Measurements from ENCODE around the gene C2CD4C. TPM values are rescaled to one million over a fixed set of nuclear protein-coding genes. Genes with fewer than 3 reads are reported as not detected.
"Not testable (repeated sequence)": the region's sequence is repeated elsewhere in the genome, so short reads cannot be mapped to it uniquely, and the experiment has no call there.

The C2CD4C gene
- total RNA-seq, 2 donors from 2014 or later, result 0.76 to 0.88 TPM

DNA sequence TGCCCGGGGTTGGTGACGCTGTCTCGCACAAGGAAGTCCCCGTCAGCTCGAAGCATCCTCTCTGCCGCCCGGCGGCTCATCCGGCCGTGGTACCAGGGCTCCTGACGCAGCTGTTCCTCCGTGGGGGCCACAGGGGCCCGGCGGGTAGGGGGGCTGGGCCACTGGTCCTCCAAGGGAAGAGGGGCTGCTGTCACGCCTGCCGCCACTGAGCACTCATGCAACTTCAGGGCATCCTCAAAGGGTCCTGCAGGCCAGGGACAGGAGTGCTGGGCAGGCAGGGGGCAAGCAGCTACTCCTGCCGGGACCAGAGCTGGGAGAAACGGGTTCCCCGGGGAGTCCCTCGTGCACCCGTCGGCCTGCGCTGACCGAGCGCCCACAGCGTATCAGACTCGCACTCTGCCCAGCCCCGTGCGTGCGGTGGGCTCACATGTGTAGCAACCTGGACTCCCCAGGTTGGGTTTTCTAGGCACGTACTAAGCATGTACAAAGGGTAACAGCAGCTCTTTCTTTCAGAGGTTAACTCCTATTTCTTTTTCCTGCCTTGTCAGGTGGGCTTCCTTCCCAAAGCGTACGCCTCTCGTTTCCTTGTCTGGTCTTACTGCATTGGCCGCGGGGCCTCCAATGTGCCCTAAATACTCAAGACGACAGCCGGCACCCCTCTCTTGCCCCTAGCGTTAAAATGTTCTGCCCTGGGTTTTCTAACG is 13.4 kb upstream of the C2CD4C start:
- intact Hi-C loops (cut with DNase I), result no loop called here
- DNase-seq (peak; percentile 5), ATAC-seq (no peak)

DNA sequence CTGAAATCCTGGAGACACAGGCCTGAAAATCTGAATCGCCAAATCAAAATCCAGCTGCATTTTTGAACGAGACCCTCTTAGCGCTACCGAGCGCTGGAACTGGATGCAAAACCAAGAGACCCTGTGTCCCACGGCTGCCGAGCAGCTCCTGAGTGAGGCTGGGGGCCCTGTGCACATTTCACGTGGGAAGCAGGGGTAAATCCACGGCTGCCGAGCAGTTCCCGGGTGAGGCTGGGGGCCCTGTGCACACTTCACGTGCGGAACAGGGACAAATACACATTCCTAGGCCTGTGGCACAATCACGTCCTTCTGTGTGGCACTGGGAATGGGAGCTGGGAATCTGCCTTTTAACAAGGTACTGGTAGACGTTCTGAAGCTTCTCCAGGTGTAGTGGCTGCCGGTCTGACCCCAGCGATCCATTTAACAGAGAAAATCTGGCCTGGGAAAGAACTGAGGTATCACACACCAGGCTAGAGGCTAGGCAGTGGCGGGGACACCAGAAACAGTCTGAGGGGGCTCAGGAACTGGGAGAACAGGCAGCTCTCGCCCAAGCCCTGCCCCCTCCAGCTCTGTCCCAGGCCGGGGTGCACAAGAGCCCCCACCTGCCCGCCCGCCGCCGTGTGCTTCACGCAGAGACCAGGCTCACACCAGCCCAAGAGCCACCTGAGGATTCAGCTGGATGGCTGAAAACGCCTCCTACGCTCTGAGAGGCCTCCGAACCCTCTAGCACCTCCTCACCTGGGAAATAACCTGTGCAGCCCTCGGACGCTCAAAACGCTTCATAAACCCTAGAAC is 11.0 kb upstream of the C2CD4C start:
- intact Hi-C loops (cut with DNase I), result no loop called here
- peak; percentile 9 for DNase-seq
- ATAC-seq, result no peak

- ATAC-seq (peak; percentile 32 to 50), DNase-seq (peak; percentile 25)
- intact Hi-C loops (cut with DNase I), result no loop called here
Observed at GRCh38 chr19:418761-419671, 10.1 kb upstream of the C2CD4C start.

DNA sequence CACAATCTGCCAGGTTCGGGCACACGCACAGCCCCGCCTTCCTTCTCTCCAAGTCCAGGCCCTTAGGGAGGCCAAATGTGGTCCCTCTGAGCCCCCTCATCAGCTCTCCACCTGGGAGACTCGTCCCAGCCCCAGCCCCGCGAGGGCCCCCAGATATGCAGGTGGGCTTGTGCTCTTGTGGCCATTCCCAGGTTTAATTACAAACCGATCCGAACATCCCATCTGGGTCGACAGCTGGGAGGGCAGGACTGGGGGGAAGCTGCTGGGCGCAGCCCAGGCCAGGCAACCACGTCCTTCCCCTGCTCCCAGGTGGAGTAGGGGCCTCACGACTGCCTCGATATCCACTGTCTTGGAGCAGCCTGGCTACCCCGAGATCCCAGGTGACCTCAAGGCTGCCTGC is 7.5 kb upstream of the C2CD4C start:
- ATAC-seq, result no peak
- intact Hi-C loops (cut with DNase I), result no loop called here
- DNase-seq, result peak; percentile 7

- ATAC-seq (no peak), DNase-seq (no peak)
- intact Hi-C loops (cut with DNase I), result no loop called here
Observed at GRCh38 chr19:415292-415691, 6.3 kb upstream of the C2CD4C start.

GRCh38 chr19:413756-414420 is 4.9 kb upstream of the C2CD4C start:
- DNase-seq (peak; percentile 6), ATAC-seq (no peak)
- intact Hi-C loops (cut with DNase I), result no loop called here

DNA sequence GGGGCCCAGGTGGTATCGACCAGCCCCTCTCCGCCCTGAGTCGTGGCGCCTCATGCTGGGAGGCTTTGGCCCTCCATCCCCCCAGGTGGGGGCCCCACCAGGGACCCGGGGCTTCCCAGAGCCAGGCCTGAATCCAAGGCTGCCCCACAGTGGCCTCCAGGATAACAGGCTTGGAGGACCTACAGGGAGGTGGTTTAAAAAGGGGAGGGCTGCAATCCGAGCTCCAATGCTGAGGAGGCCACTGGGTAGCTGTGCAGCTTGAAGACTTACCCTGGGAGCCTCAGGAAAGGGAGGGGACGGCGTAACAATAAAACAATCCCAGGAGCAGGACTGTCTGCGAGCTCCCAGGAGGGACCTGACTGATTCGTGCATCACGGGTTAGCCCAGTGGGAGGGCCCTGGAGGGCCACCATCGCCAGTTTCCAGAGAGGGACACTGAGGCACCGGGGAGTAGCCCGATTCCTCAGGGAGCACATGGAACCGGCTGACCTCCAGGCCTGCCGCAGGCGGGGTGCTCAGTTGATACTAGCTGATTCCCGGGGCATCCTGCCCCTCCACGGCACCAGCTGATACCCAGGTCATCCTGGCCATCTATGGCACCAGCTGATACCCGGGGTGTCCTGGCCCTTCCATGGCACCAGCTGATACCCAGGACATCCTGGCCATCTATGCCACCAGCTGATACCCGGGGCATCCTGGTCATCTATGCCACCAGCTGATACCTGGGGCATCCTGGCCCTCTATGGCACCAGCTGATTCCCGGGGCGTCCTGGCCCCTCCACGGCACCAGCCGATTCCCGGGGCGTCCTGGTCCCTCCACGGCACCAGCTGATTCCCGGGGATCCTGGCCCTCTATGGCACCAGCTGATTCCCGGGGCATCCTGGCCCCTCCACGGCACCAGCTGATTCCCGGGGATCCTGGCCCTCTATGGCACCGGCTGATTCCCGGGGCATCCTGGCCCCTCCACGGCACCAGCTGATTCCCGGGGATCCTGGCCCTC is 3.7 kb upstream of the C2CD4C start:
- intact Hi-C loops (cut with DNase I), result no loop called here
- ATAC-seq, result no peak
- peak; percentile 18 for DNase-seq

- intact Hi-C loops (cut with DNase I), result no loop called here
- ATAC-seq (no peak), DNase-seq (no peak)
Observed at GRCh38 chr19:411723-412355, 2.9 kb upstream of the C2CD4C start.

GRCh38 chr19:411121-411722 is 2.3 kb upstream of the C2CD4C start:
- ATAC-seq; intact Hi-C loops (cut with DNase I); DNase-seq: not testable (repeated sequence)

DNA sequence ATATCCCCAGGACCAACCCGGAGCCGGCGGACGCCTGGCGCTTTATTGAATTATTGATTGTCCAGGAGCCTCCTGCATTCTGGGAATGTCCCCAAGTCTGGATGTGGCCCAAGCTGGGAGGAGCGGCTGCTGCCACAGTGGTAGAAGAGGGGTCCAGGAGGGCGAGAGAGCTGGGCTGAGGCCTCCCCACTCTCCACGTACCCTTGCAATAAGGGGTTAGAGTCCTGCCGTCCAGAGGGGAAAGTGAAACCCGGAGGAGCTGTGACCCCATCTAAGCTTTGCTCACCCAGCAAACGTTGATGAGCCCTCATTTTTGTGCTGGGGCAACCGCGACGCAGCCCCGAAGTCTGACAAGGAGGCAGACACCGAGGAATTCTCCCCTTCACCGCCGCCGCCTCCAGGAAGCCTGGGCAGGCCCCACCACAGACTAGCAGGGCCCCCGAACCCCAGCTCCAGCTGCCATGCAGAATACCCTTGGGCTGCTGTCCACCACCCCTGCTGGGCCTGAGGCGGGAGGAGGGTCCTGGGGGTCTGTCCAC is 1.4 kb upstream of the C2CD4C start:
- intact Hi-C loops (cut with DNase I), result no loop called here
- DNase-seq (no peak), ATAC-seq (no peak)

DNA sequence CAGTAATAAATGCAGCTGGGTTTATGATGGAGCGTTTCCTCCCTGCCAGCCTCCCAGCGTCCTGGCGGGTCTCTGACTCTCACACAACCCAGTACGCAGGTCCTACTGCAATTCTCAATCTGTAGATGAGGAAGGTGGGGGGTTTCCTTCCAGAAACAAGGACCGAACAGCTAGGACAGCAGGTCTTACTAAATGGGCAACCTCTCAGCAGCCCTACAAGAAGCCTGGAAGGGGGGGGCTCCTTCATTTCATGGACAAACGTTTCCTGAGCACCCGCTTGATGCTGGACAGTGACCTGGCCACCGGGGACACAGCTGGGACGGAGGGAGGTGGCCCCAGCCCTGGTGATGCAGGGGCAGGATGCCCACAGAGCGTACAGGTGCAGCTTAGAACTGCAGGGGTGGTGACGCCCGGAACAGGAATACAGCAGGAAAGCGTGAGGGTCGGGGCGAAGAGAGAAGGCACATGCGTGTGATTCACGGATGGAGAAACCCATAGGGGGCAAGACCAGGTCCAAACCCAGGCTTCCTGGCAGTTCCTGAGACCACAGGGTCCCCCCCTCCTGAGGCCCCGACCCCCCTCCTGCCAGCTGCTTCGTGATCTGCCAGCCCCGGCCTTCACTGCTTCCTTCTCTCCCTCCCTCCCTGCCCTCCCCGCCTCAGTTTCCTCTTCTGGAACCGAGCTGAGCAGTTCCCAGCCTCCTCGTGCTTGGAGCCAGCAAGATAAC is 732 bp upstream of the C2CD4C start:
- ATAC-seq (peak in 1 of 2 donors; percentile 7), DNase-seq (no peak)
- intact Hi-C loops (cut with DNase I), result no loop called here

DNA sequence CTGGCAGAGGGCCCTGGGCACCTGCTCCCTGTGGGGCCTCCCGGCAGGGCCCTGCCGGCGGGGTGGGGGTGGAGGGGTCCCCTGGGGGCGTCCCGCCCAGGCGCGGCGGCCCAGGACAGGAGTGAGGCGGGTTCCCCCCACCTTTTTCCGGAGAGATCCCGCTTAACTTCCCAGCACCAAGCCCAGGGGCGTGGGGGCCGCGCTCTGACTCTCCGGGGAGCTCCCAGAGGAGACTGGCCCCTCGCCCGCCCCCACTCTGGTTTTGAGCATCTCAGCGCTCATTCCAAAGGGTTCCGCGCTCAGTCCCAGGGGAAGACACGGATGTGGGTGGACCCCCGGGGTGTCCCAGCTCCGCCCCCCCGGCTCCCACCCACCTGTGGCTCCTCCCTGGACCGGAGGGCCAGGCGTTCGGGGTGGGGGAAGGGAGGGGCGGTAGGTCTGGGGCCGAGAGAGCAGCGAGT is 476 bp downstream of the C2CD4C start:
- intact Hi-C loops (cut with DNase I), result no loop called here
- no peak for DNase-seq
- peak in 1 of 2 donors; percentile 5 for ATAC-seq

DNA sequence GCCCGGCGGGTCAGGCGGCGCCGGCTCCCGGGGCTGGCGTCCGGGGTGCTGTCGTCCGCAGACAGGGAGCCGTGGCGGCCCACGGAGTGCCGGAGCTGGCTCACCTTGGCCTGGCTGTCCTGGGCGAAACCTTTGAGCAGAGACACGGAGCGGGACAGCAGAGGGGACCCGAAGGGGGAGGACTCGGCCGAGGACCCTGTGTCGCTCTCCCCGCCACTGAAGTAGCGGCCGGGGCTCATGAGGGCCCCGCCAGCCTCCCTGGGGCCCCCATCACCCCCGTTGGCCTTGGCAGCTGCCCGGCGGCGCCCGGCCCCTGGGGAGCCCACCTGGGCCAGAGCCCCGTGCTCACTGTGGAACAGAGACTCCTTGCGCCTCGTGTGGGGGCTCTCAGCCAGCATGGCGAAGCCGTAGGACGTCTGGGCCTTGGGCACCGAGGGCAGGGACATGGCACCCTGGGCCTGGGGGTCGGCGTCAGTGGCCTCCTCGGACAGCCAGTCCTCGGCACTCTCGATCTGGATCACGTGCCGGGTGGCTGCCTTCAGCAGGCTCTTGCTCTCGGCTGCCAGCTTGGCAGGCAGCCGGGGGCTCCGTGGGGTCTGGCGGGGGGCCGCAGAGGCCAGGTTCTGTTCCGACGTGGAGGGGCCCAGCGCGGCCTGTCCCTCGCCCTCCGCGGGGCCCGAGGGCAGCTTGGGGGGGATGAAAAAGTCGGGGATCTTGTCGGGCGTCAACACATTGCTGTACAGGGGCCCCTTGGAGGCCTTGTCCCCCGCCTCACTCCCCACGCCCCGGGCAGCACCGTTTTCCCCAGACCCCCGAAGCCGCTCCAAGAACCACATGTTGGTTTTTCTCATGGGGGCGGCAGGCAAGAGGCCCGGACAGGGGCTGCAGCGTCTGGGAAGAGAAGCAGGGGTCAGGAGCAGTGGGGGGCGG is 1.2 kb downstream of the C2CD4C start:
- ATAC-seq, result no peak
- no peak for DNase-seq
- intact Hi-C loops (cut with DNase I), result no loop called here

DNA sequence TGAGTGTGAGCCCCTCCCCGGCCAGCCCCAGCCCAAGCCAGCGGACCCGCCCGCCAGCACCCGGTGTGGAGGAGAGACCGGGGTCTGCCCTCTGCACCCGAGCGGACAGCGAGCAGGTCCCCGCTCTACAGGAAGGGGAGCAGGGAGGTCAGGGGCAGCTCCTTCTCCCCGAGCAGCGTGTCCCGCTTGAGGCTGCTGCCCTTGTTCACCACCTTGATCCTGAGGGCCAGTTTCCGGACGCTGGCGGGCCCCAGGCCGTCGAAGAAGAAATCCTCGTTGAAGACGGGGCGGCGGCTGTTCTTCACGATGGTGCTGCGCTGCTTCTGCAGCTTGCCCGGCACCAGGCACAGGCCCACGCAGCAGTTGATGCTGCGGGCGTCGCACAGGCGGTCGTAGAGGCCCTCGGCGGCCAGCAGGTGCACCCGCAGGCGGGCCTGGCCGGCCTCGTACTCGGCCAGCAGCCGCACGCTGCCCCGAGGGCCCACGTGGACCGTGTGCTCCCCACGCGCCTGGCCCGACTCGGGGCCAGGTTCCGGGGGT is 1.9 kb downstream of the C2CD4C start:
- intact Hi-C loops (cut with DNase I), result no loop called here
- no peak for ATAC-seq
- DNase-seq, result no peak
